GM23338 (cell line): ENCODE data around the gene SLC6A7. TPM values are rescaled to one million over a fixed set of nuclear protein-coding genes. Genes with fewer than 3 reads are reported as not detected.

Experiments
- CREB1 ChIP-seq: fragments of 250-450 bp; sonication (Bioruptor Pico); IDR thresholded peaks from 2 replicates; pipeline ENCODE4 v1.5.0; 2020; ENCODE audit warnings: low read depth, mild to moderate bottlenecking, moderate library complexity
- CTCF ChIP-seq, 2 experiments: fragments of 200-600 bp in 1 of 2; sonication (generic) in 1 of 2; conservative IDR thresholded peaks; 2 replicates each; pipeline versions ENCODE4 v1.5.1 to v1.6.1; 2016 to 2017; ENCODE audit warnings: antibody characterized with exemption in 2 of 2, low read depth in 2 of 2, mild to moderate bottlenecking in 2 of 2, moderate library complexity in 1 of 2
- ETS1 ChIP-seq: IDR thresholded peaks from 2 replicates; pipeline ENCODE4 v1.6.1; 2016; ENCODE audit warnings: antibody characterized with exemption
- JUNB ChIP-seq: IDR thresholded peaks from one replicate; pipeline ENCODE4 v1.6.1; 2016; ENCODE audit warnings: antibody characterized with exemption; ENCODE audit not compliant: unreplicated experiment
- NANOG ChIP-seq: IDR thresholded peaks from 2 replicates; pipeline ENCODE4 v1.6.1; 2016; ENCODE audit warnings: antibody characterized with exemption, borderline replicate concordance
- POLR2AphosphoS5 ChIP-seq: IDR thresholded peaks from 2 replicates; pipeline ENCODE4 v1.6.1; 2016; ENCODE audit warnings: antibody characterized with exemption, low read depth
- STAT1 ChIP-seq: IDR thresholded peaks from one replicate; pipeline ENCODE4 v1.6.1; 2016; ENCODE audit warnings: antibody characterized with exemption; ENCODE audit not compliant: unreplicated experiment
- ZNF114 ChIP-seq: fragments of 250-450 bp; sonication (Bioruptor Pico); IDR thresholded peaks from 2 replicates; pipeline ENCODE4 v1.5.0; 2020; ENCODE audit warnings: mild to moderate bottlenecking, moderate library complexity
- ZNF331 ChIP-seq: fragments of 250-450 bp; sonication (Bioruptor Pico); IDR thresholded peaks from 2 replicates; pipeline ENCODE4 v1.5.0; 2020; ENCODE audit warnings: low read depth, mild to moderate bottlenecking, moderate library complexity
- ZNF462 ChIP-seq: fragments of 250-450 bp; sonication (Bioruptor Pico); IDR thresholded peaks from 2 replicates; pipeline ENCODE4 v1.5.0; 2020; ENCODE audit warnings: mild to moderate bottlenecking, moderate library complexity
- polyA plus RNA-seq: library from polyadenylated mRNA; unstranded; fragments of >200 nt; fragmentation: Nextera tagmentation; extraction: Ambion mirVana; gene quantifications from 2 replicates; pipeline ENCODE4 v1.2.1, GENCODE V29; 2016
- total RNA-seq: library from RNA; depleted of rRNA; stranded (reverse); fragments of >200 nt; shearing (Covaris generic); gene quantifications from 2 replicates; pipeline ENCODE4 v1.2.3, GENCODE V29; 2014

The SLC6A7 gene
- total and polyA plus RNA-seq, 2 experiments from 2014 or later = not detected

GRCh38 chr5:150180241-150181026 is 9.4 kb upstream of the SLC6A7 start (continued):
- no peak for TF ChIP-seq ZNF462
- TF ChIP-seq POLR2AphosphoS5 = no peak
- TF ChIP-seq STAT1 = no peak
- TF ChIP-seq JUNB = no peak
- TF ChIP-seq ZNF114 (CRISPR knock-in tag) = no peak
- no peak for TF ChIP-seq ETS1
- TF ChIP-seq NANOG = no peak
- no peak for TF ChIP-seq CTCF (conservative IDR thresholded peaks at IDR 0.05; ENCODE audit: low read depth in 2 of 2)
- TF ChIP-seq CREB1 (CRISPR knock-in tag) = no peak
- no peak for TF ChIP-seq ZNF331 (CRISPR knock-in tag)
